ENCODE measurements around the gene TAOK1.

Gene TAOK1

DNA sequence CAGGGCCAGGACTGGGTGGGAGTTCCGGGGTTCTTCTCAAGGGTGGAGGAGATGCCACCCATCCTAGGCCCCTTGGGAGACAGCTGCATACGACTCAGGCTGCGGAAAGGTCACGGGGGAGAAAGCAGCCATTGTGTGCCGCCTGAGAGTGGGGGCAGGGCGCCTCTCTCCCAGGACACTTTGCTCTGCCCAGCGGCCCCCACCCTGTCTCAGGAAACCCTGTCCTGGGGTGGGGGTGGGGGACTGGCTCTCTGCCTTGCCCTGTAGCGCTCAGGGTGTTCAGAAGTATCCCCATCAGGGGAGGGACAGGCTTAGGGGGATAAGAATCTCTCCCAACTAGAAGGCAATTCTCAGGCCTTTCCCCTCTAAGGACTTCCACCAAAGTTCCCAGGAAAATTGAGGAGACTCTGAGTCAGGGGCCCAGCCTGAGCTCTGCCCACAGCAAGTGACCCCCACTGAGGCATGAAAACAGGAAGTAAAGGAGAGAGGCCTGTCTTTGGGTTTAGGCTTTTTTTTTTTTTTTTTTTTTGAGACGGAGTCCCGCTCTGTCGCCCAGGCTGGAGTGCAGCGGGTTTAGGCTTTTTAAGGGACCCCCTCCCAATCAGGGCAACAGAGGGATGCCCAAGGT, 194.4 kb downstream of the TAOK1 start:
- FAIRE-seq: no peak

GRCh38 chr17:29585080-29585751, 195.1 kb downstream of the TAOK1 start:
- FAIRE-seq: no peak

- FAIRE-seq: no peak
These were observed 196.7 kb downstream of the TAOK1 start for GRCh38 chr17:29586676-29587469.

GRCh38 chr17:29587591-29587990, 197.4 kb downstream of the TAOK1 start:
- no peak for FAIRE-seq

GRCh38 chr17:29588017-29588561, 197.9 kb downstream of the TAOK1 start:
- no peak for FAIRE-seq

- FAIRE-seq: no peak
These were observed 198.6 kb downstream of the TAOK1 start for GRCh38 chr17:29588562-29589411.

- FAIRE-seq: no peak
These were observed 199.6 kb downstream of the TAOK1 start, which contains the start of gene GIT1 for GRCh38 chr17:29589524-29590410. Gene GIT1, minus strand, starts transcription at chr17:29589648. Its CDS starts 270 bp downstream, at chr17:29589378.

- FAIRE-seq: no peak
These were observed 200.4 kb downstream of the TAOK1 start for GRCh38 chr17:29590411-29591145.

- FAIRE-seq: no peak
These were observed 201.1 kb downstream of the TAOK1 start for GRCh38 chr17:29591146-29591736.

- peak; percentile 99 for FAIRE-seq
These were observed 201.8 kb downstream of the TAOK1 start for GRCh38 chr17:29591737-29592608.

- FAIRE-seq: no peak
These were observed 202.8 kb downstream of the TAOK1 start, which contains the start of gene ANKRD13B for GRCh38 chr17:29592850-29593551. Gene ANKRD13B, plus strand, starts transcription at chr17:29593132. Its CDS starts 490 bp downstream, at chr17:29593622.

GRCh38 chr17:29593591-29594518, 203.7 kb downstream of the TAOK1 start:
- no peak for FAIRE-seq

DNA sequence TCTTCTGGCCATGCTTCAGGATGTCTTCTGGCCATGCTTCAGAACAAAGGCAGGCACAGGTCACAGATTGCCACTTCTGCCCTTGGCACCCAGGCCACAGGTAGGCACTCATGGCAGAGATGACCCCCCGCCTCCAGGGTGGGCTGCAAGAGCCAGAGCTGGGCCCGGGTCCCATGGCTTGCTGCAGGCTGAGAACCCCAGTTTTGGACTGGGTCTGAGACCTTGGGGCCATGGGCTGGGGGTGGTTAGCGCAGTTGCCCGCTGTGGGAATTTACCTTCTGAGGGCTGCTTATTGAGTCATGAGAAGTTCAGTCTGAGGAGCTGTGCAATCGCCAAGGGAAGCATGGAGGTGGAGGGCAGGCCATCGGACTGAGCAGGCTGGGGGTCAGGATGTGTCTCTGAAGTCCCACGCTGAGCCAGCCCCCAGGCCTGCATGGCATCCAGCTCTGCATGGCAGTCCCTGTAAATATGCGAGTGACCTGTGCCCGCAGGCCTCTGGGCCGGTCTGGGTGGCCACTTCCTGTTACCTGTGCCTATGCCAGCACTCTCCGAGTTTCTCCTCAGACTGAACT, 204.4 kb downstream of the TAOK1 start:
- FAIRE-seq: no peak

DNA sequence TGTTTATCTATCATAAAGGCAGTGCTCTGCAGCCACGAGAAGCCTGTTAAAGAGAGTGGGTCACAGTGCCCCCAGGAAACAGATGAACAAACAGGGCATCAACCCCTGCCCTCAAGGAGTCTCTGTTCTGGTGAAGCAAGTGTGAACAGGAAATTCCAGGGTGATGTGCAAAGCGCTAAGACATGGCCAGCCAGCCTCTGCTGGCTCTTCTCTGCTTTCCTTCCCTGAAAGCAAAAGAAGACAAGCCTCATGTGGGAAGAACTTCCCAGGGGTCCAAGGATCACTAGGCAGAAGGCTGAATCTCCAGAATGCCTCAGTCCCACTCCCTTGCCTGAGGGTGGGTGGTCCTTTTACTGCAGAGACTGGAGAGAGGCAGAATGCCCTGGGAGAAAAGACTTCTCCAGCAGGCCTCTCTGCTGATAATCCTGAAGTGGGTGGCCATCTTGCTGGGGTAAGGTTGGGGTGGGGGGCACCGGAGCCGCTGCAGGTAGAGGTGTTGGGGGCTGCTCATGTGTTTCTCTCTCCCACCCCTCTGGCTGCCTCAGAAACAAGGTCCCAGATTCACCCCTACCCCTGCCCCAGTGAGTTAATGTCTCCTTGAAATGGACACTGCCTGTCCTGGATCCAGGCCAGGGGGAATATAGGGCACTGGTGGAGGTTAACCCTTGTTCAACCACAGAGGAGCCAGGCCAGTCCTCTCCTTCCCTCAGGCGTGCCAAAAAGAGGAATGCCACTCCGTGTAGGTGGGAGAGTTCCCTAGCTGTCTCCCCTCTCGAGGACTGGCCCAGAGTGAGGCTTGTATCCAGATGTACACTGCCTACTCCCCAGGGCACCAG, 205.2 kb downstream of the TAOK1 start:
- no peak for FAIRE-seq

GRCh38 chr17:29595943-29596774, 206.0 kb downstream of the TAOK1 start:
- FAIRE-seq: no peak

All from A204.1 (cell line).